Astrocyte (in vitro differentiated cells and primary cell): ENCODE measurements around the gene ZNF618. TPM values are rescaled to one million over a fixed set of nuclear protein-coding genes. Genes with fewer than 3 reads are reported as not detected.

Experiments used
- DNase-seq: peaks from one replicate; pipeline ENCODE4 v3.0.0-alpha.2; 2010; ENCODE audit warnings: low read depth
- FAIRE-seq: peaks from 2 replicates; lab custom pipeline; 2011; peaks lifted over from hg19 to GRCh38; lab: Jason Lieb, UNC
- H2AFZ ChIP-seq: 2 replicates; pipeline ENCODE4 v1.6.0; 2012; ENCODE audit warnings: low read depth, low read length, inconsistent platforms
- H3K27ac ChIP-seq: 2 replicates; pipeline ENCODE4 v1.5.1; 2011; ENCODE audit warnings: low read depth, low read length, inconsistent platforms
- H3K27me3 ChIP-seq: 2 replicates; pipeline ENCODE4 v1.6.0; 2011; ENCODE audit warnings: low read length, inconsistent platforms; ENCODE audit not compliant: insufficient read depth
- H3K36me3 ChIP-seq: 2 replicates; pipeline ENCODE4 v1.5.1; 2011; ENCODE audit warnings: low read length, inconsistent platforms; ENCODE audit not compliant: insufficient read depth
- H3K4me1 ChIP-seq: 2 replicates; pipeline ENCODE4 v1.5.1; 2011; ENCODE audit warnings: low read length, inconsistent platforms; ENCODE audit not compliant: insufficient read depth
- H3K4me2 ChIP-seq: 2 replicates; pipeline ENCODE4 v1.6.0; 2012; ENCODE audit warnings: low read length, inconsistent platforms
- H3K4me3 ChIP-seq: 2 replicates; pipeline ENCODE4 v1.5.1; 2011; ENCODE audit warnings: low read depth, mild to moderate bottlenecking, low read length, inconsistent platforms; ENCODE audit not compliant: insufficient read depth
- H3K79me2 ChIP-seq: 2 replicates; pipeline ENCODE4 v1.6.0; 2012; ENCODE audit warnings: mild to moderate bottlenecking, low read length, inconsistent platforms; ENCODE audit not compliant: insufficient read depth
- H3K9ac ChIP-seq: 2 replicates; pipeline ENCODE4 v1.6.0; 2012; ENCODE audit warnings: mild to moderate bottlenecking, low read length, inconsistent platforms
- H3K9me3 ChIP-seq: 2 replicates; pipeline ENCODE4 v1.5.1; 2012; ENCODE audit warnings: low read depth, mild to moderate bottlenecking, low read length, inconsistent platforms; ENCODE audit not compliant: insufficient read depth
- H4K20me1 ChIP-seq: 2 replicates; pipeline ENCODE4 v1.6.0; 2012; ENCODE audit warnings: low read length, inconsistent platforms; ENCODE audit not compliant: insufficient read depth
- H3K27ac Mint-ChIP-seq: one replicate; pipeline ENCODE4 v1.8.0; 2021; ENCODE audit warnings: mild to moderate bottlenecking, mixed read lengths; ENCODE audit not compliant: unreplicated experiment
- H3K27me3 Mint-ChIP-seq: one replicate; pipeline ENCODE4 v1.8.0; 2021; ENCODE audit warnings: low read depth, mixed read lengths; ENCODE audit not compliant: unreplicated experiment
- H3K36me3 Mint-ChIP-seq: one replicate; pipeline ENCODE4 v1.8.0; 2021; ENCODE audit warnings: low read depth, mixed read lengths; ENCODE audit not compliant: unreplicated experiment
- H3K4me1 Mint-ChIP-seq: one replicate; pipeline ENCODE4 v1.8.0; 2021; ENCODE audit warnings: low read depth, mixed read lengths; ENCODE audit not compliant: unreplicated experiment
- H3K4me3 Mint-ChIP-seq: one replicate; pipeline ENCODE4 v1.8.0; 2021; ENCODE audit warnings: mild to moderate bottlenecking, moderate library complexity, mixed read lengths; ENCODE audit not compliant: unreplicated experiment
- H3K9me3 Mint-ChIP-seq: one replicate; pipeline ENCODE4 v1.8.0; 2021; ENCODE audit warnings: mild to moderate bottlenecking, mixed read lengths; ENCODE audit not compliant: unreplicated experiment
- CTCF ChIP-seq: IDR thresholded peaks from 2 replicates; pipeline ENCODE4 v1.5.1; 2011; ENCODE audit warnings: low read depth, mild to moderate bottlenecking, inconsistent platforms, low read length, moderate library complexity; ENCODE audit not compliant: insufficient read depth
- EZH2 ChIP-seq: IDR thresholded peaks from 2 replicates; pipeline ENCODE4 v1.6.1; 2012; ENCODE audit warnings: mild to moderate bottlenecking, low read length, inconsistent platforms; ENCODE audit not compliant: insufficient read depth
- total RNA-seq: library from RNA; stranded (reverse); gene quantifications from 2 replicates; pipeline ENCODE4 v1.2.1, GENCODE V29; 2021

The ZNF618 gene
- total RNA-seq, 1 donor from 2014 or later: 30.1 TPM

DNA sequence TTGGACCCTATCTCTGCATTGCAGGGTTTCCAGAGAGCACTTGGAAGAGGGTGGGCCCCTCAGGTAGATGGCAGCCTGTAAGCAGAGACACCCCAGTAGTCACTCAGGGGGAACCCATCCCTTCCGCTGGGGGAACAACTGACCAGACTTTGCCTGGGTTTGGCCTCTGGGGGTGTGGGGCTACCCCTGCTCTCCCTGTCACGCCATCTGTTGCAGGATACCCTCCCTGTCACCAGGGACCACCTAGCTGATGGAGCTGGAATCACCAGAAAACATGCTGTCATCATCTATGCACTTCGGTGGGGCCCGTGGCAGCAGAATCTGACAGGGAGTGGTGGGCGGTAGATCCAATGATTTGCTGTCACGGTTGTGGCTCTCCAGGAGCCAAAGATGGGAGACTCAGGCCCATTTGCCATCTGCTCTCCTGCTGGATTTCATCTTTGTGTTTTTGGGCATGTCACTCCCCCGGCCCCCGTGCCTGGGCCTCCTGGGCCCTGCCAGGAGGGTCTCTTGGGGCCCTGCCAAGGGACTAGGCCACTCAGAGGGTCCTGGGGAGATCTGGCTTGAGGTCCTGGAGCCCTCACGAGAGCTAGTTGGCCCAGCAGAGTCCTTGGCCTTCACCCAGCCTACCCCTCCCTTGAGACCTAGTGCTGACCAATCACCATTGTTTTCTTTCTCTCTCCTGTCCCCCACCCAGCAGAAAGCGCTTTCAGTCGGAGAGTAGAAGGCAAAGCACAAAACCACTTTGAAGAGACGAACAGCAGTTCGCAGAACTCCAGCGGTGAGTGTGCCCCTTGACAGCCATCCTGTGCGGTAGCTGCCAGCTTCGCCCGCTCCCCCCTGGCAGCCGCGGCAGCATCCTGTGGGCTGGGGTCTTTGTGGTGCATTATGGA, 156.1 kb downstream of the ZNF618 start:
- H2AFZ ChIP-seq: no peak overlapping the region
- H3K9me3 ChIP-seq: no peaks in the 10 kb centered on the region
- FAIRE-seq: no peak
- Mint-ChIP-seq H3K36me3 (peaks cover 44% of the 10 kb centered on the region), H3K27ac (no peak overlapping the region), H3K4me1 (no peaks in the 10 kb centered on the region), H3K4me3 (no peak overlapping the region), H3K9me3 (no peaks in the 10 kb centered on the region), H3K27me3 (no peaks in the 10 kb centered on the region)
- no peak overlapping the region for H3K4me3 ChIP-seq
- no peak overlapping the region for H3K9ac ChIP-seq
- TF ChIP-seq EZH2 (no peak), CTCF (no peak)
- peaks cover 18% of the 10 kb centered on the region for H3K36me3 ChIP-seq
- H3K27ac ChIP-seq: no peak overlapping the region
- no peak overlapping the region for H3K4me2 ChIP-seq
- H3K79me2 ChIP-seq: no peaks in the 10 kb centered on the region
- no peaks in the 10 kb centered on the region for H3K4me1 ChIP-seq
- peaks cover 12% of the 10 kb centered on the region for H4K20me1 ChIP-seq
- DNase-seq: no peak
- H3K27me3 ChIP-seq: no peaks in the 10 kb centered on the region

DNA sequence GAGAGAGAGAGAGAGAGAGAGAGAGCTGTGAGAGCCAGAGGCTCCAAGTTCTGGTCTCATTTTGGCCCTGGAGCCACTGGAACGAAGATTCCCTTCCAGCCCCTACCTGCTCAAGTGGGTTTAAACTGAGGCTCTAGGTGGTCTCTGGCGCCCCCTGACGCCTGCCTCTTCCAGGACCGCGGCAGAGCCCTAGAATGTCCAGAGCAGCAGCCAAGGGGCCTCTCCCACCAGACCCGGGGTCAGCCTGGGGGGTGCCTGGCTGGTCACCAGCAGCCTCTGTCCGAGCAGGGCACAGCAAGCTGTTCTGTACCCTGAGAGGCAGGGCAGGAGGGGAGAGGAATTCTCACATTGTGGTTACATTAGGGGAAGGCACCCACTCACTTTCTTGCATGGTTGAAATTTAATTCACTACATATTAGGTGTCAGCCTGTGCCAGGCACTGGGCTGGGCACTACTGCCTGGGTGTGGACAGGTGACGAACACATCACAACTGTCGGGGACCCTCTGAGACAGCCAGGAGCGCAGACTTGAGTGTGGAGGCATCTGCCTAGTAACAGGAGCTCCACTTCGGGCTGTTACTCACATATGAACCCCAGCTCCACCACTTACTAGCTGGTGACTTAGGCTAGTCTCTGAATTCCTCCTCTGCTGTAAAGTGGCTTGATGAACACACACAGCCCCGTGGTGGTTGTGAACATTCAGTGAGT, 157.4 kb downstream of the ZNF618 start:
- H3K4me3 ChIP-seq: no peak overlapping the region
- no peaks in the 10 kb centered on the region for H3K9me3 ChIP-seq
- Mint-ChIP-seq H3K36me3 (peaks cover 45% of the 10 kb centered on the region), H3K4me3 (no peak overlapping the region), H3K9me3 (no peaks in the 10 kb centered on the region), H3K4me1 (no peaks in the 10 kb centered on the region), H3K27me3 (no peaks in the 10 kb centered on the region), H3K27ac (no peak overlapping the region)
- no peaks in the 10 kb centered on the region for H3K79me2 ChIP-seq
- FAIRE-seq (no peak), DNase-seq (no peak)
- TF ChIP-seq EZH2 (no peak), CTCF (peak; percentile 22)
- H2AFZ ChIP-seq: no peak overlapping the region
- no peak overlapping the region for H3K4me2 ChIP-seq
- H3K36me3 ChIP-seq: peaks cover 25% of the 10 kb centered on the region
- no peaks in the 10 kb centered on the region for H3K27me3 ChIP-seq
- H3K4me1 ChIP-seq: no peaks in the 10 kb centered on the region
- H4K20me1 ChIP-seq: peaks cover 21% of the 10 kb centered on the region
- H3K27ac ChIP-seq: no peak overlapping the region
- H3K9ac ChIP-seq: no peak overlapping the region

GRCh38 chr9:114034196-114034595, 158.1 kb downstream of the ZNF618 start:
- peaks cover 42% of the 10 kb centered on the region for H3K36me3 Mint-ChIP-seq
- Histone ChIP-seq H3K36me3 (peaks cover 29% of the 10 kb centered on the region), H3K4me2 (no peak overlapping the region), H3K9ac (no peak overlapping the region), H3K27ac (no peak overlapping the region), H3K4me1 (no peaks in the 10 kb centered on the region), H3K9me3 (no peaks in the 10 kb centered on the region), H3K27me3 (no peaks in the 10 kb centered on the region), H3K79me2 (no peaks in the 10 kb centered on the region), H4K20me1 (peaks cover 21% of the 10 kb centered on the region), H2AFZ (no peak overlapping the region), H3K4me3 (no peak overlapping the region)
- H3K4me3 Mint-ChIP-seq: no peak overlapping the region
- H3K4me1 Mint-ChIP-seq: no peaks in the 10 kb centered on the region
- no peak for TF ChIP-seq CTCF
- TF ChIP-seq EZH2: no peak
- FAIRE-seq (no peak), DNase-seq (no peak)
- H3K27ac Mint-ChIP-seq: no peak overlapping the region
- H3K9me3 Mint-ChIP-seq: no peaks in the 10 kb centered on the region
- H3K27me3 Mint-ChIP-seq: no peaks in the 10 kb centered on the region
